IPS DF 4.7 (cell line): ENCODE results near the gene R3HDM2.

ENCODE experiments used
- DNase-seq: peaks from one replicate; pipeline ENCODE4 v3.0.0-alpha.2; 2013; ENCODE audit warnings: low spot score; ENCODE audit errors: extremely low read depth

R3HDM2 gene

GRCh38 chr12:57467212-57467874, 36.5 kb upstream of the R3HDM2 start:
- DNase-seq = no peak

GRCh38 chr12:57465747-57466505, 35.1 kb upstream of the R3HDM2 start:
- no peak for DNase-seq

- DNase-seq = no peak
These were observed 34.3 kb upstream of the R3HDM2 start for GRCh38 chr12:57465030-57465746.

- no peak for DNase-seq
These were observed 33.7 kb upstream of the R3HDM2 start for GRCh38 chr12:57464569-57464968.

GRCh38 chr12:57462912-57463253, 32.0 kb upstream of the R3HDM2 start:
- no peak for DNase-seq

DNA sequence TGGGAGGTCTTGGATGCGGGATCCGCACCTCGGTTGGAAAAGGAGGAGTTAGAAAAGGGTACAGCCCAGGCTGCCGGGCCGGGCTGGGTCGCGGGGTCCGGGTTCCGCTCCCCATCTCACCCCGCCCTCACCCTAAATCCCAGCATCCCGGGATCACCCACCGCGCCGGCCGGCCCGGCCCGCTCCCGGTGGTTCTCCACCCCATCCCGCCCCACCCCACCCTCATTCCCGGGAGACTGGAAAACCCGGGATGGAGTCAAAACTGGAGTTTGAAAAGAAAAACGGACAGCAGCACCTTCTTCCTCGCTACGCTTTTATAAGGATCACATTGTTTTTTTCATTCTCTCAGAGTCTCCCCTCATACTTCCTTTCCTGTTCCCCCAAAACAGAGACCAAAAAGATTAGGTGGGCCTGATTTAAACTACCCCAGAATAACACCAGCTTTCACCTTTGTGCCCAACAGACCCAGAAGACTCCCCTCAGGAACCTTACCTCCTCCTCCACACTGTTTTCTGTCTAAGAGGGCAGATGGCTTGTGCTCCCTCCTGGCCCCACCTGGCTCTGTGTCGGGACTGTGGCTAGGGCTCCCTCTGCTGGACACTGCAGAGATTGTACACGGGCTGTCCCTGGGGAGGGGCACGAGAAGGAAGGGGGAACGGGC, 31.5 kb upstream of the R3HDM2 start:
- DNase-seq = no peak

DNA sequence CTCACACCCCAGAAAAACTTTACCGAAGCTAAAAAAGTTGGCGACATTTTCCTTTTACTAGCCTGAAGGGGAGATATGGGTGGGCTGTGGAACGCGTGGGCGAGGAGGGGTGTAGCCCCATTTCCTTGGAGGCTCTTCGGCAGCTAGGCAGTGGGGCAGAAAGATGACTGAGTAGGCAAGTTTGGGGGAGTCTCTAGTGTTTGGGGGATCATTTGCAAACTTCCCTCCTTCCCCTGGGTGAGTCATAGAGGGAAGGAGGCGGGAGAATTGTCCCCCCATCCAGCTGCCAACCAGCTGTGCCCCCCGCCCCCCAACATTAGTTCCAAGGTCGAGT, 31.0 kb upstream of the R3HDM2 start:
- no peak for DNase-seq

DNA sequence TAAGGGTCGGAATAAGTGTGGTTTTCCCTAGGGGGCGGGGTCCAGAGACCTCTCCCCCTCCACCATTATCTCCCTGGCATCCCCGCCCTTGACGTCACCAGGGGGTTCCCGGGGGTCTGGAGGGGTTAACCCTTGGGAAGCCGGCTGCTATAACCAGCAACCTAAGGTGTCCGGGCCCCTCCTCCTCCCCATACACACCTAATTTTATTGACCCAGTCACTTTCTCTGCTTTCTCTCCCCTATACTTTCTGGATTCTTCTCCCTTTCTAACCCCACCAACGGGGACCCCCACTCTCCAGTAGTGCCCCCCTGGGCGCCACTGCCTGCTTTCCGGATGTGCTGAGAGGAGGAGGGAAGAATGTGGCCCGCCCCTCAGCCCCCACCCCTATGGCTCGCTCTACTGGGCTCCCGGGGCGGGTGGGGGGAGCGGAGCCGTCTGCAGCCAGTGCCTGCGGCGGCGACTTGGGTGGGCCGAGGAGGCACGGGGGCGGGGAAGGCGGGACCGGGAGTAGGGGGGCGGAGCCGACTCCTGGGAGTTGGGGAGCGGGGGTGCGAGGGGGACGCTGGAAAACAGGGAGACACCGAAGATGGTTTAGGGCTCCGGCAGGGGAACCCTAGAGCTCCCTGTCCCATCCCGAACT, 30.6 kb upstream of the R3HDM2 start:
- DNase-seq = no peak

DNA sequence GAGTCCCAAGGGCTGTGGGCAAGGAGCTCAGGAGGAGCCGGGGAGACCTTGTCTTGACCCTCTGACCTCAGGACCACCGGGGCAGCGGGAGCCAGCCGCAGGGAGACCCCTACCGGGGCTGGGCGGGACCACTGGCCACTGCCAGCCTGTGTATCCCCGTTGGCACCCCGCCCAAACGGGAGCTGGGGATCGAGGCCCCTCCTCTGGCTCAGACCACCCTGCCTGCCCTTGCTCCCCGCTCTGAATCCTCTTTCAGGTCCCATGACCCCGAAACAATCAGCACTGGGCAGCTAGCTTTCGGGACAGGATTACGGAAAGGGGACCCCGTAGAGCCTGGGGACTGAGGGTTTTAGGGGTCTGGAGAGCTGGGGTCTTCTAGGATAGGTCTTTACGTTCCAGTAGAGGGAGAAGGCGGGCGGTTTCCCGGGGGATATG, 30.0 kb upstream of the R3HDM2 start:
- DNase-seq = no peak

DNA sequence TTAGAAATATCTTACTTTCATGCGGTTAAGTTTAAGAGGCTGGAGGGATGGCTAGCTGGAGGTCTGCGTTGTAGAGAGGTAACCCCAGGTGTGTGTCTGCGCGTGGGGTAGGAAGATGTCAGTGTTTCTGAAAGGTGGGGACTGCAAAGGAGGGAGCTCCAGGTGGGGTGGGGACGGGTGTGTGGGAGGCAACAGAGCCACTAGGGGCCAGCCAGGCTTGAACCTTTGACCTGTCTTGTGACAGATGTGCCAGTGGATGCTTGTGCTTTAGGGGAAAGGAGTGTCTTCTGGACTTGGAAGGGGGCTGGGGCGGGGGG, 29.6 kb upstream of the R3HDM2 start:
- no peak for DNase-seq

DNA sequence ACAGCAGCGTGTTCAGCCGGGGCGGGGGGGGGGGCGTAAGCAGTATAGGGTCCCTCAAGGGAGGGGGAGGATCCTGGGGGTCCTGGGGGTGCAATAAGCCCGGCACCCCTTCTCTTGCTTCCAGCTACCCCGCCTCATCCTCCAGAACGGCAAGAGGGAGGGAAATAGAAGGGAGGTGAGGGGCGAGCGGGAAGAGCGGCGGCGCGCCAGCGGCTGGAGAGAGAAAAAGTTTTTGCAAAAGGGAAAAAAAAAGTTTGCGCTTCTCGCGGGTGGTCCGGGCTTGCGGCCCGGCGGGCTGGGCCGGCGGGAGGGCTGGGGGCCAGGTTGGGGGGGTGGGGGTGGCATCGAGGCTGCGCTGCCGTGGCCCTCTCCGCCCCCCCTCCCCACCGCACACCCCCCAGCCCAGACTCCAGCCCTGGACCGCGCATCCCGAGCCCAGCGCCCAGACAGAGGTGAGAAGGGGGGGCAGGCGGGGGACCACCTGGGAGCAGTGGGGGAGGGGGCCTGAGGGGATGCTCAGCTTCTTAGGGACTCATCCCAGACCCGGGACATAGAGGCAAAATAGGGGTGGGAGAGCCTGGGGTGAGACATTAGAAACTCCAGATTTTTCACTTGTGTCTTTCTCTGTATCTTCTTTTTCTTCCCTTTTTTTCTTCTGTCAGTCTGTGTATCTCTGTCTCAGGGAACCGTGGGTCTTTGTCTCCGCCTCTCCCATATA, 29.1 kb upstream of the R3HDM2 start, which contains the start of gene GLI1:
Gene GLI1, plus strand, starts transcription at position 36 of the 718 bp plus-strand sequence. CDS start 3,907 bp downstream, outside the sequence.
- DNase-seq = no peak

DNA sequence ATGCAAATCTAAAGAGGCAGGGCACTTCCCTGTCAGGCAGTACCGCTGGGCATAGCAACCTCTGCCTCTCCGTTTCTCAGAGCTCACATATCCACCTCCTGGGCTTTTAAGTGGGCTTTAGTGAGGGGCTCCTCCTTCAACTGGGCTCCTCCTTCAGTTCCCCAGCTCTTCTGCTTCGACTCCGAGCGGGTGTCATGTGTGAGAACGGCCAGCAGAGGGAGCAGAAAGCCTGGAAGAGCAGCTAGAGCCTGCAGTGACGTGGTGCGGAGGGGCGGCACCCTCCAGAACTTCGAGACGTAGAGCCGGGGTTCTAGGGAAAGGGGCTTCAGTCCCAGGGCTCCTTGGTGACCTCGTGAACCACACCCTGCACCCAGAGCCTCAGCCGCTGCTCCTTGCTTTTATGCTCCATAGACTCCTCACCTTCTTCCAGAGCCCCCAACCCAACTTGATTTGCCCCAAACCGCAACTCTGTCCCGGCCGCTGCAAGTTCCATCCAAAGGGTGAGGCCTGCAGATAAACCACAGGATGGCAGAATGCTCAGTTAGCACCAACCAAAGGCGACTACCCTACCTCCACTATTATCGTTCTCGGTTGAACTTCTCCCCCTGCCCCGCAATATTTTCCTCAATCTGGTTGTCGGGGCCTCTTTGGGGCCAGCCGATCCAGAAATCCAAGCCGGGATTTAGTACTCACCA, 28.4 kb upstream of the R3HDM2 start:
- peak; percentile 98 for DNase-seq

- DNase-seq = no peak
These were observed 27.8 kb upstream of the R3HDM2 start for GRCh38 chr12:57458665-57459054.

GRCh38 chr12:57456737-57457490, 26.1 kb upstream of the R3HDM2 start:
- DNase-seq = no peak

DNA sequence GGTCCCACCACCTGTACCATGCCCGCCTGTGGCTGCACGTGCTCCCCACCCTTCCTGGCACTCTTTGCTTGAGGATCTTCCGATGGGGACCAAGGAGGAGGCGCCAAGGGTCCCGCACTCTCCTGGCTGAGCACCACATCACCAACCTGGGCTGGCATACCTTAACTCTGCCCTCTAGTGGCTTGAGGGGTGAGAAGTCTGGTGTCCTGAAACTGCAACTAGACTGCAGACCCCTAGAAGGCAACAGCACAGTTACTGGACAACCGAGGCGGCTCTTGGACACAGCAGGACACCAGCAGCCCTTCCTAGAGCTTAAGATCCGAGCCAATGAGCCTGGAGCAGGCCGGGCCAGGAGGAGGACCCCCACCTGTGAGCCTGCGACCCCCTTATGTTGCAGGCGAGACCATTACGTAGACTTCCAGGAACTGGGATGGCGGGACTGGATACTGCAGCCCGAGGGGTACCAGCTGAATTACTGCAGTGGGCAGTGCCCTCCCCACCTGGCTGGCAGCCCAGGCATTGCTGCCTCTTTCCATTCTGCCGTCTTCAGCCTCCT, 25.4 kb upstream of the R3HDM2 start:
- no peak for DNase-seq

- no peak for DNase-seq
These were observed 24.7 kb upstream of the R3HDM2 start for GRCh38 chr12:57455374-57456144.

DNA sequence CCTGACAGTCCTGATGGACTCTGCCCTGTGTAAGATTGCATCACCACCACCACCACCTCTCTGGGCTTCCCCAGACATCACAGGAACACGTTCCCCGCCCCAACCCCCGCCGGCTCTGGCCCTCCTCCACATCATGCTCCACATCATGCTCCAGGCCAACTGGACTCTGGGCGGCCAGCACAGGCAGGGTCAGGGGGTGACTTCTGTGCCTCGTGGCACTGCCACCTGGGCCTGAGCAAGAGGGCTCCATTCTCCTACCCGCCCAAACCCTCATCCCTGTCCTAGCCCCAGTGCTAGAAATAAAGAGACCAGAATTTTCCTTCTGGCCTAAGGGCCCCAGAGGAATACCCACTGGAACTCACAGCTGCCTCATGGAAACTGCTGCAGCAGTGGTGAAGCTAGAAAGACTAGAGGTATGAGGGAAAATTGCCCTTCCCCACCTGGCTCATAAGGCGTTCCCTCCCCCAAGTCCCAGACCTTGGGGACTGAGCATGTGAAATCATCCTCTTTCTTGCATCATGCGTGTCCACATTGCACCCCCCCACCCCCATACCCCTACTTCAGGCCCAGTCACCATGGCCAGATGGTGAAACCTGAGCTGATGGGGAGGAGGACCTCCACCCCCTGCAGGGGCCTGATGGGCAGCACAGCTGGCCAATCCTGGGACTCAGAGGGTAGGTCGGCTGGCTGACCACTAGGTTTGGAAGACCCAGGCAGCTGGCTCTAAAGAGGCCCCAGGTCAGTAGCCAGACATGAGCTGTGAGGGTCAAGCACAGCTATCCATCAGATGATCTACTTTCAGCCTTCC, 23.9 kb upstream of the R3HDM2 start, which contains the start of gene INHBE:
Gene INHBE, plus strand, starts transcription at position 742 of the 808 bp plus-strand sequence. CDS start 230 bp downstream, outside the sequence.
- DNase-seq = no peak

GRCh38 chr12:57454213-57454565, 23.3 kb upstream of the R3HDM2 start:
- DNase-seq = no peak
